B cell (primary cell): Measurements from ENCODE around the gene PRDM15. TPM values are rescaled to one million over a fixed set of nuclear protein-coding genes. Genes with fewer than 3 reads are reported as not detected.

Experiments used
- ATAC-seq: fragments of 200-7000 bp; cut with Tn5 transposase; one replicate; pipeline ENCODE4 v1.10.0; 2021; ENCODE audit warnings: low read depth, mild to moderate bottlenecking, moderate number of reproducible peaks, moderate library complexity
- CTCF ChIA-PET: fragments of 350-600 bp; sonication (Branson Sonifier 250); formaldehyde crosslinking; loops from one replicate; lab custom pipeline; 2021; ENCODE audit warnings: antibody characterized with exemption, inconsistent platforms; lab: Charles Lee
- POLR2A ChIA-PET: fragments of 350-600 bp; sonication (Branson Sonifier 250); formaldehyde crosslinking; loops from one replicate; lab custom pipeline; 2021; ENCODE audit warnings: antibody characterized with exemption; lab: Charles Lee
- DNase-seq: peaks from one replicate; pipeline ENCODE4 v3.0.0; 2013
- H2AFZ ChIP-seq: 2 replicates; pipeline ENCODE4 v1.6.1; 2012; ENCODE audit warnings: mild to moderate bottlenecking, low read depth, low read length; ENCODE audit not compliant: insufficient read depth, poor library complexity, severe bottlenecking
- H3K27ac ChIP-seq, 2 donors: 1 replicate in 1 of 2; 2 replicates in 1 of 2; pipeline ENCODE4 v1.5.1; 2012 to 2013; ENCODE audit warnings: low read length in 2 of 2, mild to moderate bottlenecking in 2 of 2, moderate library complexity in 1 of 2
- H3K27me3 ChIP-seq, 4 experiments: fragments of 200-600 bp in 1 of 4; sonication (generic) in 1 of 4; replicated peaks in 1 of 4; 1 replicate in 2 of 4; 2 replicates in 2 of 4; pipeline versions ENCODE4 v1.6.1 to v1.7.0; 2013 to 2016; ENCODE audit warnings: low read length in 3 of 4, mild to moderate bottlenecking in 2 of 4, mixed read lengths in 1 of 4, moderate library complexity in 1 of 4; ENCODE audit not compliant: insufficient read depth in 4 of 4, control insufficient read depth in 3 of 4; ENCODE audit errors: control extremely low read depth in 1 of 4
- H3K36me3 ChIP-seq, 2 experiments: replicated peaks in 1 of 2; 1 replicate in 1 of 2; 2 replicates in 1 of 2; pipeline versions ENCODE4 v1.6.1 to v1.7.1; 2013; ENCODE audit warnings: low read length in 1 of 2; ENCODE audit not compliant: insufficient read depth in 2 of 2, control insufficient read depth in 1 of 2; ENCODE audit errors: control extremely low read depth in 1 of 2, extremely low read depth in 1 of 2
- H3K4me1 ChIP-seq, 2 donors: fragments of 200-600 bp in 1 of 2; sonication (generic) in 1 of 2; 1 replicate in 1 of 2; 2 replicates in 1 of 2; pipeline versions ENCODE4 v1.5.1 to v1.6.1; 2013 to 2017; ENCODE audit warnings: low read length in 2 of 2; ENCODE audit not compliant: control insufficient read depth in 2 of 2, insufficient read depth in 2 of 2
- H3K4me2 ChIP-seq: replicated peaks from 2 replicates; pipeline ENCODE3; 2012; ENCODE audit warnings: mild to moderate bottlenecking, low read depth, low read length; ENCODE audit not compliant: poor library complexity, severe bottlenecking
- H3K4me3 ChIP-seq, 5 experiments: fragments of 200-600 bp in 1 of 5; sonication (generic) in 1 of 5; 1 replicate in 3 of 5; 2 replicates in 2 of 5; pipeline versions ENCODE4 v1.5.1 to v1.7.0; 2011 to 2016; ENCODE audit warnings: low read length in 4 of 5, mild to moderate bottlenecking in 4 of 5, low read depth in 2 of 5, control low read depth in 1 of 5, moderate library complexity in 1 of 5; ENCODE audit not compliant: insufficient read depth in 1 of 5; ENCODE audit errors: control extremely low read depth in 1 of 5, extremely low read depth in 1 of 5
- H3K79me2 ChIP-seq: fragments of 200-600 bp; sonication (generic); one replicate; pipeline ENCODE4 v1.6.0; 2016; ENCODE audit warnings: low read length; ENCODE audit not compliant: control insufficient read depth, insufficient read depth
- H3K9ac ChIP-seq: fragments of 200-600 bp; sonication (generic); 2 replicates; pipeline ENCODE4 v1.6.1; 2017; ENCODE audit warnings: mild to moderate bottlenecking, low read length, moderate library complexity
- H3K9me3 ChIP-seq, 3 donors: one replicate each; pipeline versions ENCODE4 v1.6.1 to v1.7.1; 2013; ENCODE audit warnings: low read length in 2 of 3; ENCODE audit not compliant: control insufficient read depth in 2 of 3, insufficient read depth in 1 of 3; ENCODE audit errors: control extremely low read depth in 1 of 3
- H4K20me1 ChIP-seq: 2 replicates; pipeline ENCODE4 v1.6.0; 2012; ENCODE audit warnings: mild to moderate bottlenecking, low read length; ENCODE audit not compliant: insufficient read depth, control insufficient read depth, poor library complexity, severe bottlenecking
- H3K27ac Mint-ChIP-seq: one replicate; pipeline ENCODE4 v1.8.0; 2021; ENCODE audit warnings: mixed read lengths
- H3K27me3 Mint-ChIP-seq: one replicate; pipeline ENCODE4 v1.8.0; 2021; ENCODE audit warnings: mixed read lengths
- H3K4me1 Mint-ChIP-seq: one replicate; pipeline ENCODE4 v1.8.0; 2021; ENCODE audit warnings: mixed read lengths
- H3K4me3 Mint-ChIP-seq: one replicate; pipeline ENCODE4 v1.8.0; 2021; ENCODE audit warnings: mixed read lengths
- H3K9me3 Mint-ChIP-seq: one replicate; pipeline ENCODE4 v1.8.0; 2022; ENCODE audit warnings: mixed read lengths; ENCODE audit not compliant: insufficient read depth
- EZH2 ChIP-seq: IDR thresholded peaks from 2 replicates; pipeline ENCODE4 v1.6.1; 2012; ENCODE audit warnings: borderline replicate concordance, low read depth, mild to moderate bottlenecking, moderate library complexity, low read length; ENCODE audit not compliant: insufficient read depth, poor library complexity, severe bottlenecking
- WGBS: methylation state at CpG from one replicate; pipeline ENCODE4 v1.1.5; 2013; ENCODE audit warnings: missing lambda C conversion rate; ENCODE audit not compliant: insufficient coverage; 5-methylcytosine and 5-hydroxymethylcytosine counted together
- intact Hi-C: fragments of 100-400 bp; cut with micrococcal nuclease; formaldehyde crosslinking; loops from one replicate; pipeline ENCODE4 v1.10.0; 2022
- polyA plus RNA-seq: library from polyadenylated mRNA; depleted of rRNA; stranded (reverse); fragments of >200 nt; gene quantifications from 2 replicates; pipeline ENCODE4 v1.2.3, GENCODE V29; 2012
- total RNA-seq, 2 donors: library from RNA; stranded (reverse); fragments of 120-200 nt in 1 of 2; gene quantifications; 1 replicate in 1 of 2; 2 replicates in 1 of 2; pipeline versions ENCODE4 v1.2.3 to v1.2.4, GENCODE V29; 2013 to 2022
- TF ChIP-seq, protein P1 (sequence below): fragments of 200-600 bp; IDR thresholded peaks from one replicate; pipeline ENCODE4 v1.8.0; 2022; ENCODE audit warnings: antibody characterized with exemption, mild to moderate bottlenecking

The PRDM15 gene
- total and polyA plus RNA-seq, 2 donors (not counting 1 experiment from before 2014, with no cell fraction given) = 21.3 to 29.2 TPM

GRCh38 chr21:41914358-41914757, 35.2 kb upstream of the PRDM15 start:
- CTCF ChIA-PET = no interaction called here

GRCh38 chr21:41913230-41913629, 34.1 kb upstream of the PRDM15 start:
- no peak overlapping the region for H3K9ac ChIP-seq
- H3K9me3 Mint-ChIP-seq = no peaks in the 10 kb centered on the region
- H3K4me3 Mint-ChIP-seq = no peak overlapping the region
- CTCF ChIA-PET = no interaction called here
- H3K27me3 ChIP-seq = no peaks in the 10 kb centered on the region
- H2AFZ ChIP-seq = no peak overlapping the region
- H3K27ac ChIP-seq = no peak overlapping the region
- H3K27ac Mint-ChIP-seq = no peak overlapping the region
- no peak for TF ChIP-seq EZH2
- TF ChIP-seq, protein P1, sequence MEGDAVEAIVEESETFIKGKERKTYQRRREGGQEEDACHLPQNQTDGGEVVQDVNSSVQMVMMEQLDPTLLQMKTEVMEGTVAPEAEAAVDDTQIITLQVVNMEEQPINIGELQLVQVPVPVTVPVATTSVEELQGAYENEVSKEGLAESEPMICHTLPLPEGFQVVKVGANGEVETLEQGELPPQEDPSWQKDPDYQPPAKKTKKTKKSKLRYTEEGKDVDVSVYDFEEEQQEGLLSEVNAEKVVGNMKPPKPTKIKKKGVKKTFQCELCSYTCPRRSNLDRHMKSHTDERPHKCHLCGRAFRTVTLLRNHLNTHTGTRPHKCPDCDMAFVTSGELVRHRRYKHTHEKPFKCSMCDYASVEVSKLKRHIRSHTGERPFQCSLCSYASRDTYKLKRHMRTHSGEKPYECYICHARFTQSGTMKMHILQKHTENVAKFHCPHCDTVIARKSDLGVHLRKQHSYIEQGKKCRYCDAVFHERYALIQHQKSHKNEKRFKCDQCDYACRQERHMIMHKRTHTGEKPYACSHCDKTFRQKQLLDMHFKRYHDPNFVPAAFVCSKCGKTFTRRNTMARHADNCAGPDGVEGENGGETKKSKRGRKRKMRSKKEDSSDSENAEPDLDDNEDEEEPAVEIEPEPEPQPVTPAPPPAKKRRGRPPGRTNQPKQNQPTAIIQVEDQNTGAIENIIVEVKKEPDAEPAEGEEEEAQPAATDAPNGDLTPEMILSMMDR = no peak
- DNase-seq (no peak), ATAC-seq (no peak)
- no peaks in the 10 kb centered on the region for H4K20me1 ChIP-seq
- no peaks in the 10 kb centered on the region for H3K4me1 Mint-ChIP-seq
- POLR2A ChIA-PET = no interaction called here
- H3K36me3 ChIP-seq = peaks cover 2 to 39% of the 10 kb centered on the region in 2 experiments
- intact Hi-C loops = no loop called here
- WGBS = 97% methylated on average over 9 of the region's 9 CpGs
- H3K79me2 ChIP-seq = no peaks in the 10 kb centered on the region
- no peaks in the 10 kb centered on the region for H3K9me3 ChIP-seq
- H3K4me3 ChIP-seq = no peak overlapping the region
- no peaks in the 10 kb centered on the region for H3K4me1 ChIP-seq
- H3K27me3 Mint-ChIP-seq = no peaks in the 10 kb centered on the region
- H3K4me2 ChIP-seq = no peak overlapping the region

More at GRCh38 chr21:41914358-41914757, 35.2 kb upstream of the PRDM15 start:
- no peaks in the 10 kb centered on the region for H3K9me3 Mint-ChIP-seq
- H3K27ac ChIP-seq = no peak overlapping the region
- TF ChIP-seq, protein P1 = no peak
- no peak for TF ChIP-seq EZH2
- DNase-seq (no peak), ATAC-seq (no peak)
- H3K4me1 Mint-ChIP-seq = no peaks in the 10 kb centered on the region
- no peak overlapping the region for H3K4me2 ChIP-seq
- H3K9ac ChIP-seq = no peak overlapping the region
- no peaks in the 10 kb centered on the region for H3K27me3 ChIP-seq
- H3K79me2 ChIP-seq = no peaks in the 10 kb centered on the region
- no peak overlapping the region for H2AFZ ChIP-seq
- no peaks in the 10 kb centered on the region for H3K4me1 ChIP-seq
- 97% methylated on average over 12 of the region's 12 CpGs for WGBS
- H3K9me3 ChIP-seq = no peaks in the 10 kb centered on the region
- POLR2A ChIA-PET = no interaction called here
- H3K27ac Mint-ChIP-seq = no peak overlapping the region
- no peak overlapping the region for H3K4me3 Mint-ChIP-seq
- no peak overlapping the region for H3K4me3 ChIP-seq
- H3K36me3 ChIP-seq = peaks cover 2 to 44% of the 10 kb centered on the region in 2 experiments
- intact Hi-C loops = no loop called here
- H4K20me1 ChIP-seq = no peaks in the 10 kb centered on the region
- no peaks in the 10 kb centered on the region for H3K27me3 Mint-ChIP-seq
